Right atrium auricular region (tissue), 2 donors: ENCODE measurements around the gene CTAGE6. TPM values are rescaled to one million over a fixed set of nuclear protein-coding genes. Genes with fewer than 3 reads are reported as not detected.
"Not testable (repeated sequence)": the region's sequence is repeated elsewhere in the genome, so short reads cannot be mapped to it uniquely, and the experiment has no call there.

Source experiments
- DNase-seq: peaks from one replicate; pipeline ENCODE4 v3.0.0-alpha.2; 2019; ENCODE audit warnings: low spot score
- H3K27ac ChIP-seq, 2 donors: fragments of 200-600 bp; sonication (generic); 1 replicate in 1 of 2; 2 replicates in 1 of 2; pipeline ENCODE4 v1.5.1; 2016 to 2019
- H3K27me3 ChIP-seq, 2 donors: fragments of 200-600 bp; sonication (generic); one replicate each; pipeline versions ENCODE4 v1.5.1 to v1.6.0; 2017 to 2019
- H3K36me3 ChIP-seq: fragments of 200-600 bp; sonication (generic); one replicate; pipeline ENCODE4 v1.5.1; 2016
- H3K4me1 ChIP-seq, 2 donors: fragments of 200-600 bp; sonication (generic); one replicate each; pipeline versions ENCODE4 v1.5.1 to v1.6.0; 2017 to 2019
- H3K4me3 ChIP-seq, 2 donors: fragments of 200-600 bp; sonication (generic); 1 replicate in 1 of 2; 2 replicates in 1 of 2; pipeline ENCODE4 v1.5.1; 2017 to 2019; ENCODE audit warnings: mild to moderate bottlenecking in 1 of 2, moderate library complexity in 1 of 2
- H3K9me3 ChIP-seq, 2 donors: fragments of 200-600 bp; sonication (generic); one replicate each; pipeline ENCODE4 v1.5.1; 2019
- total RNA-seq, 2 donors: library from RNA; depleted of rRNA; stranded (reverse); fragments of >200 nt; gene quantifications; one replicate each; pipeline ENCODE4 v1.1.0, GENCODE V29; 2016

CTAGE6 gene, protein sequence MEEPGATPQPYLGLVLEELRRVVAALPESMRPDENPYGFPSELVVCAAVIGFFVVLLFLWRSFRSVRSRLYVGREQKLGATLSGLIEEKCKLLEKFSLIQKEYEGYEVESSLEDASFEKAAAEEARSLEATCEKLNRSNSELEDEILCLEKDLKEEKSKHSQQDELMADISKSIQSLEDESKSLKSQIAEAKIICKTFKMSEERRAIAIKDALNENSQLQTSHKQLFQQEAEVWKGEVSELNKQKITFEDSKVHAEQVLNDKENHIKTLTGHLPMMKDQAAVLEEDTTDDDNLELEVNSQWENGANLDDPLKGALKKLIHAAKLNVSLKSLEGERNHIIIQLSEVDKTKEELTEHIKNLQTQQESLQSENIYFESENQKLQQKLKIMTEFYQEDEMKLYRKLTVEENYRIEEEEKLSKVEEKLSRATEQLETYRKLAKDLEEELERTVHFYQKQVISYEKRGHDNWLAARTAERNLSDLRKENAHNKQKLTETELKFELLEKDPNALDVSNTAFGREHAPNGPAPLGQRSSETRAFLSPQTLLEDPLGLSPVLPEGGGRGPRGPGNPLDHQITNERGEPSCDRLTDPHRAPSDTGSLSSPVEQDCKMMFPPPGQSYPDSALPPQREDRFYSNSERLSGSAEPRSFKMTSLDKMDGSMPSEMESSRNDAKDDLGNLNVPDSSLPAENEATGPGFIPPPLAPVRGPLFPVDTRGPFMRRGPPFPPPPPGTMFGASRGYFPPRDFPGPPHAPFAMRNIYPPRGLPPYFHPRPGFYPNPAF
- not detected for total RNA-seq

DNA sequence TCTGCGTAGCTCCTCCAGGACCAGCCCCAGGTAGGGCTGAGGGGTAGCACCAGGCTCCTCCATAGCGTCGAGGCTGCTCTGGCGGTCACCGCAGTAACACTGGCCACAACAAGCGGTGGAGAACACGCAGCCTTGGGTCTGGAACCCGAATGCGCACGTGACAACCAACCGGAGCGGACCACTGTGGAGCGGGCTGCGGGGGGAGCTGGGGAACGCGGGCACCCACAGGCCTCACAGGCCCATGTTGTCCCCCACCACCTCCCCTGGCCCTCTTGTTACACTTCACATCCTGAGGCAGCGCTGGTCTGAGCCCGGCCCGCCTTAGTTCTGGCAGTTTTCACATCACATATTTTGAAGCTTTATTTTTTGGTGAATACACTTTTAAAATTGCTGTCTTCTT is at the start of gene CTAGE6:
Gene CTAGE6 (minus strand): TSS at position 101 of the 400 bp plus-strand sequence. CDS start 38 bp downstream, at position 63.
- H3K4me3 ChIP-seq, H3K9me3 ChIP-seq, H3K36me3 ChIP-seq, DNase-seq, H3K27ac ChIP-seq, H3K4me1 ChIP-seq, H3K27me3 ChIP-seq: not testable (repeated sequence)

DNA sequence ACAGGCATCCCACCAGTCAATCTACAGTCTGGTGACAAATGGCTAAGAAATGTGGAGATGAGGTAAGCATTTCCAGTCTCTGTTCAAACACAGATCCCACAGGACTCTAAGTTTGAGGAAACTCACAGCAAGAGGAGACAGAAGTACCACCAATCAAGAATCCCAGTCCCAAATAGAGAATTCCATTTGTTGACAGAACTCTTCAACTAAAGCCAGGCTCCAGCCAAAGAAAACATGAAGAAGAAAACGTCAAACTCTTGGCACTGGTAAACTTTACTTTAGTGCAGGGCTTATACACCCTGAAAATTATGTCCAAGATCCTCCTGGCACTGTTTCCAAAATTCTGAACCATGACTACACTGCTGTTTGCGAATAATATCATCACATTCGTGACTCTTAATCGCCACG is 49.2 kb upstream of the CTAGE6 start:
- H3K27me3 ChIP-seq, H3K4me1 ChIP-seq, H3K4me3 ChIP-seq: not testable (repeated sequence)

DNA sequence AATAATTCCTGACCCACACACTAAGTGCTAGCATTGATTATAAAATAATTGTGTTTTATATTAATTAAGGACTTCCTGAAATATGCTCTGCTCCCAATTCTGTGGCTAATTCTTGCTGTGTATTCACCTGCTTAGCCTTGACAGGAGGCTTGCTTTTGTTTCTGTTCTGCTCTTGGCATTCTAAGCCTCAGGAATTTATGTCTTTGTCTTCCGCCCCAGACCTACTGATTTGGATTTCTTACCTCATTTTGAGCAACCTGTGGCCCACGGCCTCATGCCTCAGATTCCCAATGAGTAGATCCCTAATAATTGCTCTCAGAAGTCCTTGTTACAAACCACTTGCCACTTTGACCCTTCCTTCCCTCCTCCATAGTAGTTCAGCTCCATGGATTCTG is 40.4 kb upstream of the CTAGE6 start:
- H3K4me1 ChIP-seq, DNase-seq, H3K4me3 ChIP-seq, H3K9me3 ChIP-seq, H3K27me3 ChIP-seq, H3K36me3 ChIP-seq, H3K27ac ChIP-seq: not testable (repeated sequence)

More for the DNA sequence above, 49.2 kb upstream of the CTAGE6 start:
- H3K27ac ChIP-seq, H3K36me3 ChIP-seq, H3K9me3 ChIP-seq, DNase-seq: not testable (repeated sequence)

DNA sequence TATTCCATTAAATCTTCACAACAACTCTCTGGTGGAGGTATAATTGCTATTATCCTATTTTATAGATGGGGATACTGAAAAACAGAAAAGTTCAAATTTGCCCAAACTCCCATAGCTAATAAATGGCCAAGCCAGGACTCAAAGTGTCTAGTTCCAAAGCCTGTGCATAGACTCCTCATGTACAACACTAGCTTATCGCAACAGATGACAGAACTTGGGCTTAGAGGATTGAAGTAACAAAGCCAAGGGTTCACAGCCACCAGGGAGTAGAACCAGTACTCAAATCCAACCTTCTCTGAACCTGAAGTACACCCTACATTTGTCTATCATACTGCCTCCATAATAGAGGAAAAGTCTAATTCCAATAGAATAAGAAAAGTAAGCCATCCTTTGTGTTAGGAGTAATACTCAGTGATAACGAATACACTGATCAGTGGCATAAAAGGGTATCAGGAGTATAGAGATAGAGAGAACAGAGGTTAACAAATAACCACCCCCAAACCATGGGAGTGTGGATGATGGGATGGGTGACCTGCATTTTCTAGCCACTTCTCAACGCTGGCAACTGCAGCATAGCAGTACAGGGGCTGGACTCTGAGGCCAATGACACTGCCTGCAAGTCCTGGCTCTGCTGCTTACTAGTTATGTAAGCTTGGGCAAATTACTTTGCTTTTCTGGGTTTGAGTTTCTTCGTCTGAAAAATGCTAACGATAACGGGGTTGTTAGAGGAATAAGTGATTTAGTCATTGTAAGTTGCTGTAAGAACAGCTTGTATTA is 39.8 kb upstream of the CTAGE6 start:
- H3K36me3 ChIP-seq, H3K4me3 ChIP-seq, H3K4me1 ChIP-seq, H3K27me3 ChIP-seq, H3K27ac ChIP-seq, H3K9me3 ChIP-seq: not testable (repeated sequence)
- peak; percentile 60 for DNase-seq

DNA sequence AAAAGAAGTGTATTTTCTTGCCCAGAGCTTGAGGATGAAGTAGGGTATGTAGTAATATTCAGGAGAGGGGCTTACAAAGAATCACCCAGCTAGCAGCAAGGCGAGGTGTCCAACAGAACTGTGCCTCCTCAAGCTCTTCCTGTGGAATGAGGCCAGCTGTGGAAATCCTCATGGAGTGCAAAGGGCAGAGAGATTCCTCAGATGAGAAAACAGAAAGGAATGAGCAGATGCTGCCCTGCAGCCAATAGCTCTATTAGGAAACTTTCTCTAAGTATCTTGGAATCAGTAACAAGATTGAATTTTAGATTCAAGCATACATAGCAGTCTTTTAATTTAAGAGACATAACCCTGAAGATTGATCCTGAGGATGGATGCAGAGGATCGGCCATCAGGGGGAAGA is 38.2 kb upstream of the CTAGE6 start:
- not testable (repeated sequence) for H3K27me3 ChIP-seq, H3K27ac ChIP-seq, H3K4me1 ChIP-seq, H3K9me3 ChIP-seq, DNase-seq, H3K4me3 ChIP-seq, H3K36me3 ChIP-seq

DNA sequence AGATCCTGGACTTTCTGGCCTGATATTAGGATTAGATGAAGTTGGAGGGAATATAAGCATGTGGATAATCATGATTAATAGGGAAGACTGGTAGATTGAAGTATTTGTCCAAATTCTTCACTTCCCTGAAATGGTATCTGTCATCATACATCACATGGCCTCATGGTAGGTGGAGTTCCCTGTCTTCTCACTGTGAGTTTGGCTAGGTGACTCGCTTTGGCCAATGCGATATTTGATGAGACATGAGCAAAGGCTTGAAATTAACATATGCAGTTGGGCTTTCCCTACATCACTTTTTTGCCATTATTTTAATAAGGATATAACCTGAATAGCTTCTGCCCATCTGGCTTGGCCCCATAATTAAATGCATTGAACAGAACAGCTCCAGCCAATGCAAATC is 35.1 kb upstream of the CTAGE6 start:
- H3K27ac ChIP-seq, H3K4me1 ChIP-seq, DNase-seq, H3K4me3 ChIP-seq, H3K36me3 ChIP-seq, H3K27me3 ChIP-seq, H3K9me3 ChIP-seq: not testable (repeated sequence)

DNA sequence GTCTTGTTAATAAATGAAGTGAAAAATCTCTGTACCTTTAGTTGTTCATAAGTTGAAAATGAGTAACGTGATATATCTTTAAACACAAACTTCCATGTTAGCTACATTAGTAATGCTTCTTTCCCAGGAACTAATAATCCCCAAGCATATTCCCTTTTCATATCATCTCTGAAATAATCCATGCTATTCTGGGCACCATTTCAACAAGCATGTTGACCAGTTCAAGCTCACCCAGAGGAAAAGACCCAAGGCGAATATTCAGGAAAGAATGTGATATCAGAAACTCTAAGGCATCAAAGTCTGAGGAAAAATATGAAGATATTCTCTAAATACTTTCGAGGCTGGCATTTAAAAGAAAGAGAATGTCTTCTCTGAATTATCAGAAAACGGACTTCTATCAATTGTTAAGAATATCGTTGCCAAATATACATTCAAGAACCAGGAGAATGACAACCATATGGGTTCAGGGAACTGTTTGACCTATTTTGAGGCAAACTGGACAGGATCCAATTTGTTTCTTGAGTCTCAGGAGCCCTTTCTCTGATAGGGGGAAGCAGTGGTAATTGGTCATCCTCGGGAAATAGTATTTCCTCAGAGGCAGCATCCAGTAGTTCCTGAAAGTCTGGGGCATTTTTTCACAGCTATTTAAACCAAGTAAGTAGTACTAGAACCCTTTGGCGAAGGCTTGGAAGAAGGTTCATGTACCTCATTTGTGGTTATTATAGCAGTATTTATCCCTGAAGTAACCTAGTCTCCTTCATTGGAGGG is 28.1 kb upstream of the CTAGE6 start:
- not testable (repeated sequence) for H3K4me1 ChIP-seq, H3K36me3 ChIP-seq, H3K27me3 ChIP-seq, DNase-seq, H3K27ac ChIP-seq, H3K4me3 ChIP-seq, H3K9me3 ChIP-seq

DNA sequence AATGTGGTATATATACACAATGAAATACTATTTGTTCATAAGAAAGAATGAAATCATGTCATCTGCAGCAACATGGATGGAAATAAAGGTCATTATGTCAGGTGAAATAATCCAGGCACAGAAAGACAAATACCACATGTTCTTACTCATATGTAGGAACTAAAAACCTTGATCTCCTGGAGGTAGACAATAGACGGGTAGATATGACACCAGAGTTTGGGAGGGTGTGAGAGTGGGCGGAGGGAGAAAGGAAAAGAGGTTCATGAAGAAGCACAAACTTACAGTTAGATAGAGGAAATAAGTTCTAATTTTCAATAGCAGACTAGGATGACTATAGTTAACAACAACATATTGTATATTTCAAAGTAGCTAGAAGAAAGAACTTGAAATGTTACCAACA is 22.1 kb upstream of the CTAGE6 start:
- H3K27me3 ChIP-seq, H3K9me3 ChIP-seq, H3K36me3 ChIP-seq, DNase-seq, H3K4me3 ChIP-seq, H3K27ac ChIP-seq, H3K4me1 ChIP-seq: not testable (repeated sequence)

DNA sequence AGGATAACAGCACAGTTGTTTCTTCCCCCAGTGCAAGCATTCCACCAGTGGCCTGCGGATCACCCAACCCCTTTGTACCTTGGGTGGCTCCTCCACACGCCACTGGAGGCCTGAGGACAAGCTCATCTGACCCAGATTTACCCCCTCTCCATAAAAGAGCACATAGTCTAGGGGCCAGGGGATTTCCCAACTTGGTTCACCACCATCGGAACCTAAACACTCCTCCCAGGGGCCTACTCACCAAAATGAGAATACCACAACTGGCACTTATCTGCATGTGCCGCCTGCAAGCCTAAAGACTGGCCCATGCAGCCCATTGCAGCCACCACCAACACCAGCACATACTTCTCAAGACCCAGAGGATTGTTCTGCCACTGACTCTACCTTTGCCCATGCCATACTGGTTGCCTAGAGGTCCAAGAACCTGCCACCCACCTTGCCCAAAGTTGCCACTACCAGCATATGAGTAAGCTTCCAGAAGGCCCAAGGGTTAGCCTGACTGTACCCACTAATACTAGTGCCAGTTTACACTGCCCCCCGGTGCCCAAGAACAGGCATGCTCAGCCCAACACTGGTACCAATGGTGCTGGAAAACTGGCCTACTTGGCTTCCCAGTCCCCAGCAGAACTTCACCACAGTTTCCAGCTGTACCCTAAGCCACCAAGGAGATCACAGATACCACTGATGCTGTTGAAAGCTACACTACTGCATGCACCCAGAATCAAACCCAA is 15.4 kb upstream of the CTAGE6 start:
- H3K27me3 ChIP-seq, H3K27ac ChIP-seq, H3K9me3 ChIP-seq, H3K4me1 ChIP-seq, H3K4me3 ChIP-seq, DNase-seq, H3K36me3 ChIP-seq: not testable (repeated sequence)

DNA sequence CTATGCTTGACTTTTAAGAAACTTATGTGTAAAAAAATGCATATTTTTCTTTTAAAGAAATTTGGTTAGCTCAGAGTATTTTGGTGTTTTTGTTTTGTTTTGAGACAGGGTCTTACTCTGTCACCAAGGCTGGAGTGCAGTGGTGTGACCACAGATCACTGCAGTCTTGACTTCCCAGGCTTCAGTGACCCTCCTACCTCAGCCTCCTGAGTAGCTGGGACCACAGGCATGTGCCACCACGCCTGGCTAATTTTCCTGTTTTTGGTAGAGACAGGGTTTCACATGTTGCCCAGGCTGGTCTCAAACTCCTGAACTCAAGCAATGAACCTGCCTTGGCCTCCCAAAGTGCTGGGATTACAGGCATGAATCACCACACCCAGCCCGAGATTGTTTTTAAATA is 10.0 kb upstream of the CTAGE6 start:
- not testable (repeated sequence) for H3K4me3 ChIP-seq, H3K27ac ChIP-seq, H3K36me3 ChIP-seq, H3K4me1 ChIP-seq, H3K27me3 ChIP-seq, H3K9me3 ChIP-seq, DNase-seq

DNA sequence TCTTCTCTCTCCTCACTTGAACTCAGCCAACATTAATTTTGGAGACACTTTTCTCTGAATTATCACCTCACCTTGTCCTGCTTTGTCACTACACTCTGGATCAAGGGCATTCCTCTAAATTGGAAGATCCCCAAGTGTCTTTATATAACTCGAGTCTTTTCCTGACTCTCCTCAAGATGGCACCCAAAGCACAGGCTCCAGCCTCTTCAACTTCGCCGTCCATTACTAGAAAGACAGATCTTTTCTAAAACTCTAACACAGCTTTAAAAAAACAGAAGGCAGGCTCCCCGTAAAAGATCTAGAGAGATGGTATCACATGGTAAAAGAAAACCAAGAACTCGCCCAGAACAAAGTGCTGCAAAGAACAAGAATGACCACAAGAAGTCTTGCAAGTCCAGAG is 8.2 kb upstream of the CTAGE6 start:
- not testable (repeated sequence) for DNase-seq, H3K27me3 ChIP-seq, H3K4me3 ChIP-seq, H3K4me1 ChIP-seq, H3K9me3 ChIP-seq, H3K36me3 ChIP-seq, H3K27ac ChIP-seq

DNA sequence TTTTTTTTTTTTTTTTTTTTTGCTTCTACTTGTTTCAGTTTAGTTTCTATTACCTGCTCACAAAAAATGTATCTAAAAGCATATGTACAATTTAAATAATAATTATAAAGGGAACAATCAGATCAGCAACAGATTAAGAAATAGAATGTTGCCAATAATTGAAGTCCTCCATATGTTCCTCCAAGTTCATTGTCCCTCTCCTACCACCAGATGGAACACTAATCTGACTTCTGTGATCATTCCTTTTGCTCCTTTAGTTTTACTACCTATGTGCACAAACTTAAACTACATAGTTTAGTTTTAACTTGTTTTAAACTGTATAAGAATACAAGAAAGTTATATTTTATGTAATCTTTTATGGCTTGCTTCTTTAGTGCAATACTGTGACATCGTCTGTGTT is 5.6 kb upstream of the CTAGE6 start:
- not testable (repeated sequence) for DNase-seq, H3K9me3 ChIP-seq, H3K4me3 ChIP-seq, H3K27ac ChIP-seq, H3K4me1 ChIP-seq, H3K27me3 ChIP-seq, H3K36me3 ChIP-seq

DNA sequence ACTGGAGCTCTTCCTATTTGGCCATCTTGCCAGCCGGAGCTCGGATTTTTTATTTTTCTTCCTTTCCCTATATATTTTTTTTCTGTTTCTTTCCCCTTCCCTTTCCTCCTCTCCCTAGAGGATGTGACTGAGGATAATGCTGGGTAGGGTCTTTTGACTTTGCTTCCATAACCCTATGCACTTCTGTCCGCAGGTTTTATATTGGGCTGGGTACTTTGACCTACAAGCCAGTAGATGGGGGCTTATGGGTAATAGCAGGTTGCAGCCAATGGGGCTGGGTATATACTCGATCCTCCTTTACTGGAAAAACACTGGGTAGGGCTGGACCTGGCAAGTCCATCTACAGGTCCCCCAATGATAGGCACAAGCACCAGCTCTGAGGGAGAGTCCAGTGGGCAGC is 12.2 kb downstream of the CTAGE6 start:
- H3K27me3 ChIP-seq, H3K27ac ChIP-seq, H3K9me3 ChIP-seq, H3K4me3 ChIP-seq, H3K4me1 ChIP-seq, DNase-seq, H3K36me3 ChIP-seq: not testable (repeated sequence)
